Keratinocyte (primary cell): ENCODE measurements around the gene FAM20C. TPM values are rescaled to one million over a fixed set of nuclear protein-coding genes. Genes with fewer than 3 reads are reported as not detected.

Source experiments
- DNase-seq: peaks from one replicate; pipeline ENCODE4 v3.0.0-alpha.2; 2011; ENCODE audit warnings: low read depth, missing footprints, low spot score
- FAIRE-seq: peaks from 2 replicates; lab custom pipeline; 2011; peaks lifted over from hg19 to GRCh38; lab: Jason Lieb, UNC
- H2AFZ ChIP-seq: 2 replicates; pipeline ENCODE4 v1.6.0; 2012; ENCODE audit warnings: low read length, control low read depth, inconsistent platforms; ENCODE audit not compliant: control insufficient read depth
- H3K27ac ChIP-seq: 2 replicates; pipeline ENCODE4 v1.5.1; 2011; ENCODE audit warnings: low read length; ENCODE audit not compliant: control insufficient read depth, insufficient read depth
- H3K27me3 ChIP-seq: 3 replicates; pipeline ENCODE4 v1.6.0; 2011; ENCODE audit warnings: low read length; ENCODE audit not compliant: control insufficient read depth, insufficient read depth; ENCODE audit errors: extremely low read depth
- H3K36me3 ChIP-seq, 2 experiments: 2 replicates in 1 of 2; 3 replicates in 1 of 2; pipeline ENCODE4 v1.5.1; 2011; ENCODE audit warnings: low read length in 2 of 2, mild to moderate bottlenecking in 1 of 2; ENCODE audit not compliant: control insufficient read depth in 2 of 2, insufficient read depth in 2 of 2; ENCODE audit errors: extremely low read depth in 1 of 2
- H3K4me1 ChIP-seq: 3 replicates; pipeline ENCODE4 v1.5.1; 2011; ENCODE audit warnings: low read length; ENCODE audit not compliant: control insufficient read depth, insufficient read depth; ENCODE audit errors: extremely low read depth
- H3K4me2 ChIP-seq: 3 replicates; pipeline ENCODE4 v1.6.0; 2011; ENCODE audit warnings: low read depth, low read length; ENCODE audit not compliant: control insufficient read depth, insufficient read depth; ENCODE audit errors: extremely low read depth
- H3K4me3 ChIP-seq, 3 experiments: fragments of 200-600 bp in 1 of 3; sonication (generic) in 1 of 3; 2 replicates in 2 of 3; 3 replicates in 1 of 3; pipeline ENCODE4 v1.5.1; 2011 to 2016; ENCODE audit warnings: low read length in 3 of 3, mild to moderate bottlenecking in 3 of 3, control low read depth in 2 of 3, inconsistent platforms in 1 of 3, low read depth in 1 of 3, mixed read lengths in 1 of 3, mixed run types in 1 of 3, moderate library complexity in 1 of 3; ENCODE audit not compliant: control insufficient read depth in 2 of 3, insufficient read depth in 2 of 3; ENCODE audit errors: extremely low read depth in 1 of 3
- H3K79me2 ChIP-seq: 2 replicates; pipeline ENCODE4 v1.6.0; 2012; ENCODE audit warnings: low read length; ENCODE audit not compliant: control insufficient read depth, insufficient read depth
- H3K9ac ChIP-seq: 3 replicates; pipeline ENCODE4 v1.6.0; 2011; ENCODE audit warnings: low read length; ENCODE audit not compliant: control insufficient read depth, insufficient read depth; ENCODE audit errors: extremely low read depth
- H3K9me1 ChIP-seq: 3 replicates; pipeline ENCODE4 v1.6.0; 2011; ENCODE audit warnings: low read length; ENCODE audit not compliant: control insufficient read depth, insufficient read depth; ENCODE audit errors: extremely low read depth
- H3K9me3 ChIP-seq: 2 replicates; pipeline ENCODE4 v1.5.1; 2012; ENCODE audit warnings: low read depth, low read length; ENCODE audit not compliant: control insufficient read depth
- H4K20me1 ChIP-seq: 3 replicates; pipeline ENCODE4 v1.6.0; 2011; ENCODE audit warnings: low read length; ENCODE audit not compliant: control insufficient read depth, insufficient read depth; ENCODE audit errors: extremely low read depth
- CTCF ChIP-seq, 3 experiments: IDR thresholded peaks in 1 of 3; conservative IDR thresholded peaks in 1 of 3; optimal IDR thresholded peaks in 1 of 3; 2 replicates in 2 of 3; 3 replicates in 1 of 3; pipeline versions ENCODE3 to v1.5.1; 2011; ENCODE audit warnings: low read length in 3 of 3, mild to moderate bottlenecking in 3 of 3, moderate library complexity in 2 of 3, control low read depth in 1 of 3, inconsistent platforms in 1 of 3; ENCODE audit not compliant: insufficient read depth in 2 of 3; ENCODE audit errors: extremely low read depth in 1 of 3
- EZH2 ChIP-seq: IDR thresholded peaks from one replicate; pipeline ENCODE4 v1.6.1; 2012; ENCODE audit warnings: inconsistent platforms, mild to moderate bottlenecking, low read length, moderate library complexity
- dilution Hi-C: fragments of 300-500 bp; cut with MboI; formaldehyde crosslinking; loops from one replicate; pipeline ENCODE4 v1.7.0; 2020; ENCODE audit warnings: low sequenced_read_pairs; ENCODE audit not compliant: extremely low pct_ligation_motif_present
- polyA plus RNA-seq, 5 experiments: library from polyadenylated mRNA; depleted of rRNA in 3 of 5; stranded (reverse) in 3 of 5; stranded (forward) in 1 of 5; unstranded in 1 of 5; fragments of >200 nt; gene quantifications; 1 replicate in 1 of 5; 2 replicates in 3 of 5; 3 replicates in 1 of 5; pipeline versions ENCODE4 v1.2.1 to v1.2.3, GENCODE V29; 2011 to 2012; ENCODE audit warnings: missing spikeins in 2 of 5, low read depth in 1 of 5, low replicate concordance in 1 of 5

Gene FAM20C
- polyA plus RNA-seq, 1 donor (not counting 4 experiments of a cell fraction or from before 2014, with no cell fraction given), result 3.8 TPM

- Histone ChIP-seq H3K4me3 (no peak overlapping the region), H3K27ac (no peak overlapping the region), H3K79me2 (no peaks in the 10 kb centered on the region), H4K20me1 (no peaks in the 10 kb centered on the region), H3K9ac (no peak overlapping the region), H3K4me1 (no peaks in the 10 kb centered on the region), H3K9me3 (peaks cover 5% of the 10 kb centered on the region), H3K27me3 (no peaks in the 10 kb centered on the region), H3K9me1 (no peaks in the 10 kb centered on the region), H3K4me2 (no peak overlapping the region), H2AFZ (no peak overlapping the region), H3K36me3 (no peaks in the 10 kb centered on the region)
- FAIRE-seq (no peak), DNase-seq (no peak)
- TF ChIP-seq EZH2, result no peak
- TF ChIP-seq CTCF (optimal IDR thresholded peaks at IDR 0.05 in 1 of 3, IDR thresholded peaks at IDR 0.05 in 1 of 3, conservative IDR thresholded peaks at IDR 0.05 in 1 of 3; ENCODE audit: extremely low read depth in 1 of 3, insufficient read depth in 2 of 3, low read length in 3 of 3), result no peak
- dilution Hi-C loops, result no loop called here
These were observed 111.7 kb downstream of the FAM20C start for GRCh38 chr7:303884-304573.

DNA sequence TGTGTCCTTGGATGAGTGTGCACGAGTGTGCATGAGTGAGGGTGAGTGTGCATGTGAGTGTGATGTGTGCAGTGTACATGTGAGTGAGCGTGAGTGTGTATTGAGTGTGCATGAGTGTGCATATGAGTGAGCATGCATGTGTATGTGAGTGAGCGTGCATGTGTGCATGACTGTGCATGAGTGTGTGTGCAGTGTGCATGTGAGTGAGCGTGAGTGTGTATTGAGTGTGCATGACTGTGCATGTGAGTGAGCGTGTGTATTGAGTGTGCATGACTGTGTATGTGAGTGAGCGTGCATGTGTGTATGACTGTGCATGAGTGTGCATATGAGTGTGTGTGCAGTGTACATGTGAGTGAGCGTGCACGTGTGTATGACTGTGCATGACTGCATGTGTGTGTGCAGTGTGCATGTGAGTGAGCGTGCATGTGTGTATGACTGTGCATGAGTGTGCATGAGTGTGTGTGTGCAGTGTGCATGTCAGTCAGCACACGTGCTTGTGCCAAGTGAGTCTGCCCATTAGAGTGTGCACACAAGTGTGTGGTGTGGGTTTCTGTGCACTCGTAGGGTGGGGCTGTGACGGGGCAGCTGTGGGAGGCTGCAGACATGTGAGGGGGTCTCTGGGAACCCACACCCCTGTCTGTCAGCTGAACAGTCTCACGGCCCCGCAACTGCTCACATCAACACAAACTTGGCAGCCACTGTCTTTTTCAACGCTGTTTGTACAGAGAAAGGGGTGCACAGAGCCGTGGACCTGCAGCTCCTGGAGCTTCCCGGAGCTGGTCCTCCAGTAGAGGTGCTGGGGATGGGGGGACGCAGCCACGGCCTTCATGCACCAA, 112.4 kb downstream of the FAM20C start:
- H3K4me2 ChIP-seq, result no peak overlapping the region
- no peaks in the 10 kb centered on the region for H3K79me2 ChIP-seq
- dilution Hi-C loops, result no loop called here
- H3K27ac ChIP-seq, result no peak overlapping the region
- H2AFZ ChIP-seq, result no peak overlapping the region
- H3K9ac ChIP-seq, result no peak overlapping the region
- TF ChIP-seq CTCF (optimal IDR thresholded peaks at IDR 0.05 in 1 of 3, IDR thresholded peaks at IDR 0.05 in 1 of 3, conservative IDR thresholded peaks at IDR 0.05 in 1 of 3; ENCODE audit: extremely low read depth in 1 of 3, insufficient read depth in 2 of 3, low read length in 3 of 3) (no peak), EZH2 (no peak)
- no peaks in the 10 kb centered on the region for H4K20me1 ChIP-seq
- no peak overlapping the region for H3K4me3 ChIP-seq
- no peaks in the 10 kb centered on the region for H3K36me3 ChIP-seq
- no peak for DNase-seq
- no peaks in the 10 kb centered on the region for H3K9me1 ChIP-seq
- peaks cover 5% of the 10 kb centered on the region for H3K9me3 ChIP-seq
- no peaks in the 10 kb centered on the region for H3K4me1 ChIP-seq
- H3K27me3 ChIP-seq, result no peaks in the 10 kb centered on the region
- FAIRE-seq, result no peak
